ENCODE measurements around the gene POPDC2. TPM values are rescaled to one million over a fixed set of nuclear protein-coding genes. Genes with fewer than 3 reads are reported as not detected.

Gene POPDC2
- total and polyA plus RNA-seq, 10 of the 15 experiments (the other 5 are each of a cell fraction or from before 2014, with no cell fraction given) = 1.8 to 12.7 (median 3.5) TPM

- DNase-seq (ENCODE audit: low read depth, low spot score) (no peak), FAIRE-seq (no peak), ATAC-seq (no peak)
- ChIA-PET CTCF (no interaction called here), SMC1A (ENCODE audit: uncharacterized antibody, unreplicated experiment) (interaction anchor here (1.1 to 2.7 kb wide), 5 partner anchors 11 to 57 kb away, joined by 3 to 10 read pairs (median 3); no protein-coding TSS in a partner anchor), POLR2A (no interaction called here), RAD21 (ENCODE audit: unreplicated experiment) (interaction anchor here (2.5 to 2.6 kb wide), 2 partner anchors 59 kb away, joined by 8 to 13 read pairs; no protein-coding TSS in a partner anchor)
- 81% methylated on average over 9 of the region's 9 CpGs for WGBS (ENCODE audit: insufficient coverage, insufficient replicate concordance, low lambda C conversion rate, missing lambda C conversion rate)
- no peaks in the 10 kb centered on the region for H3K79me2 ChIP-seq (ENCODE audit: control insufficient read depth, insufficient read depth, low read length)
- H3K9ac ChIP-seq (ENCODE audit: control insufficient read depth, insufficient read depth, low read length) = no peak overlapping the region
- no peaks in the 10 kb centered on the region for H4K20me1 ChIP-seq (ENCODE audit: control insufficient read depth, insufficient read depth)
- BruUV-seq (replicated peaks) = no TSS peak
- intact Hi-C loops (cut with micrococcal nuclease; ENCODE audit: unreplicated experiment) = no loop called here
- in situ Hi-C loops (cut with MboI) = no loop called here
- H3K4me1 ChIP-seq (ENCODE audit: control insufficient read depth, insufficient read depth, low read length) = peaks cover 25% of the 10 kb centered on the region
- H3K36me3 ChIP-seq (ENCODE audit: control insufficient read depth in 2 of 2, insufficient read depth in 2 of 2, low read length in 1 of 2) = no peaks in the 10 kb centered on the region; a peak in 1 of 4 replicates
- H2AFZ ChIP-seq (ENCODE audit: control insufficient read depth, low read depth, low read length) = no peak overlapping the region
- no peak overlapping the region for H3K4me3 ChIP-seq
- H3K27me3 ChIP-seq (replicated peaks in 1 of 2; ENCODE audit: control insufficient read depth in 2 of 2, insufficient read depth in 2 of 2, low read length in 1 of 2) = no peaks in the 10 kb centered on the region
- H3K9me3 ChIP-seq (replicated peaks; ENCODE audit: control insufficient read depth, insufficient read depth, low read length) = no peaks in the 10 kb centered on the region
- no peak overlapping the region for H3K4me2 ChIP-seq (ENCODE audit: control insufficient read depth, insufficient read depth)
- no peak overlapping the region for H3K27ac ChIP-seq (ENCODE audit: control insufficient read depth, insufficient read depth)
- TF ChIP-seq NBN (IDR thresholded peaks at IDR 0.05) (no peak), ESRRA (IDR thresholded peaks at IDR 0.05; ENCODE audit: low read length) (no peak), JUND (IDR thresholded peaks at IDR 0.05; ENCODE audit: low read depth, low read length) (no peak), E4F1 (IDR thresholded peaks at IDR 0.05; ENCODE audit: borderline replicate concordance, partially characterized antibody) (no peak), HDAC2 (IDR thresholded peaks at IDR 0.05) (no peak), EZH2 (IDR thresholded peaks at IDR 0.05; ENCODE audit: borderline replicate concordance, control insufficient read depth, low read depth, low read length) (no peak), NR2F1 (conservative IDR thresholded peaks at IDR 0.05) (no peak), POLR2AphosphoS2 (IDR thresholded peaks at IDR 0.05; ENCODE audit: low read depth, low read length) (no peak), SKIL (IDR thresholded peaks at IDR 0.05; ENCODE audit: low read depth, poor library complexity, severe bottlenecking) (no peak), SMARCA5 (IDR thresholded peaks at IDR 0.05) (no peak), ZNF24 (IDR thresholded peaks at IDR 0.05) (no peak), STAT1 (conservative IDR thresholded peaks at IDR 0.05) (no peak), TBL1XR1 (IDR thresholded peaks at IDR 0.05; ENCODE audit: low read depth, low read length) (no peak), IRF4 (IDR thresholded peaks at IDR 0.05; ENCODE audit: low read depth, low read length) (no peak), CBFB (IDR thresholded peaks at IDR 0.05; ENCODE audit: low read depth) (no peak), PRDM15 (CRISPR knock-in tag; IDR thresholded peaks at IDR 0.05) (no peak), NFYA (IDR thresholded peaks at IDR 0.05; ENCODE audit: borderline replicate concordance, low read depth, low read length) (no peak), POU2F2 (IDR thresholded peaks at IDR 0.05; ENCODE audit: borderline replicate concordance, low read depth, low read length) (no peak)
Observed at GRCh38 chr3:119659606-119660291, 640 bp downstream of the POPDC2 start.
